Keratinocyte (primary cell): ENCODE data around the gene NCAPH2. TPM values are rescaled to one million over a fixed set of nuclear protein-coding genes. Genes with fewer than 3 reads are reported as not detected.

Experiments used
- DNase-seq: peaks from one replicate; pipeline ENCODE4 v3.0.0-alpha.2; 2011; ENCODE audit warnings: low read depth, missing footprints, low spot score
- FAIRE-seq: peaks from 2 replicates; lab custom pipeline; 2011; peaks lifted over from hg19 to GRCh38; lab: Jason Lieb, UNC
- H2AFZ ChIP-seq: 2 replicates; pipeline ENCODE4 v1.6.0; 2012; ENCODE audit warnings: low read length, control low read depth, inconsistent platforms; ENCODE audit not compliant: control insufficient read depth
- H3K27ac ChIP-seq: 2 replicates; pipeline ENCODE4 v1.5.1; 2011; ENCODE audit warnings: low read length; ENCODE audit not compliant: control insufficient read depth, insufficient read depth
- H3K27me3 ChIP-seq: 3 replicates; pipeline ENCODE4 v1.6.0; 2011; ENCODE audit warnings: low read length; ENCODE audit not compliant: control insufficient read depth, insufficient read depth; ENCODE audit errors: extremely low read depth
- H3K36me3 ChIP-seq, 2 experiments: 2 replicates in 1 of 2; 3 replicates in 1 of 2; pipeline ENCODE4 v1.5.1; 2011; ENCODE audit warnings: low read length in 2 of 2, mild to moderate bottlenecking in 1 of 2; ENCODE audit not compliant: control insufficient read depth in 2 of 2, insufficient read depth in 2 of 2; ENCODE audit errors: extremely low read depth in 1 of 2
- H3K4me1 ChIP-seq: 3 replicates; pipeline ENCODE4 v1.5.1; 2011; ENCODE audit warnings: low read length; ENCODE audit not compliant: control insufficient read depth, insufficient read depth; ENCODE audit errors: extremely low read depth
- H3K4me2 ChIP-seq: 3 replicates; pipeline ENCODE4 v1.6.0; 2011; ENCODE audit warnings: low read depth, low read length; ENCODE audit not compliant: control insufficient read depth, insufficient read depth; ENCODE audit errors: extremely low read depth
- H3K4me3 ChIP-seq, 3 experiments: fragments of 200-600 bp in 1 of 3; sonication (generic) in 1 of 3; 2 replicates in 2 of 3; 3 replicates in 1 of 3; pipeline ENCODE4 v1.5.1; 2011 to 2016; ENCODE audit warnings: low read length in 3 of 3, mild to moderate bottlenecking in 3 of 3, control low read depth in 2 of 3, inconsistent platforms in 1 of 3, low read depth in 1 of 3, mixed read lengths in 1 of 3, mixed run types in 1 of 3, moderate library complexity in 1 of 3; ENCODE audit not compliant: control insufficient read depth in 2 of 3, insufficient read depth in 2 of 3; ENCODE audit errors: extremely low read depth in 1 of 3
- H3K79me2 ChIP-seq: 2 replicates; pipeline ENCODE4 v1.6.0; 2012; ENCODE audit warnings: low read length; ENCODE audit not compliant: control insufficient read depth, insufficient read depth
- H3K9ac ChIP-seq: 3 replicates; pipeline ENCODE4 v1.6.0; 2011; ENCODE audit warnings: low read length; ENCODE audit not compliant: control insufficient read depth, insufficient read depth; ENCODE audit errors: extremely low read depth
- H3K9me1 ChIP-seq: 3 replicates; pipeline ENCODE4 v1.6.0; 2011; ENCODE audit warnings: low read length; ENCODE audit not compliant: control insufficient read depth, insufficient read depth; ENCODE audit errors: extremely low read depth
- H3K9me3 ChIP-seq: 2 replicates; pipeline ENCODE4 v1.5.1; 2012; ENCODE audit warnings: low read depth, low read length; ENCODE audit not compliant: control insufficient read depth
- H4K20me1 ChIP-seq: 3 replicates; pipeline ENCODE4 v1.6.0; 2011; ENCODE audit warnings: low read length; ENCODE audit not compliant: control insufficient read depth, insufficient read depth; ENCODE audit errors: extremely low read depth
- EZH2 ChIP-seq: IDR thresholded peaks from one replicate; pipeline ENCODE4 v1.6.1; 2012; ENCODE audit warnings: inconsistent platforms, mild to moderate bottlenecking, low read length, moderate library complexity
- dilution Hi-C: fragments of 300-500 bp; cut with MboI; formaldehyde crosslinking; loops from one replicate; pipeline ENCODE4 v1.7.0; 2020; ENCODE audit warnings: low sequenced_read_pairs; ENCODE audit not compliant: extremely low pct_ligation_motif_present
- polyA plus RNA-seq, 5 experiments: library from polyadenylated mRNA; depleted of rRNA in 3 of 5; stranded (reverse) in 3 of 5; stranded (forward) in 1 of 5; unstranded in 1 of 5; fragments of >200 nt; gene quantifications; 1 replicate in 1 of 5; 2 replicates in 3 of 5; 3 replicates in 1 of 5; pipeline versions ENCODE4 v1.2.1 to v1.2.3, GENCODE V29; 2011 to 2012; ENCODE audit warnings: missing spikeins in 2 of 5, low read depth in 1 of 5, low replicate concordance in 1 of 5
- TF ChIP-seq, protein P1 (sequence below), 3 experiments: IDR thresholded peaks in 1 of 3; conservative IDR thresholded peaks in 1 of 3; optimal IDR thresholded peaks in 1 of 3; 2 replicates in 2 of 3; 3 replicates in 1 of 3; pipeline versions ENCODE3 to v1.5.1; 2011; ENCODE audit warnings: low read length in 3 of 3, mild to moderate bottlenecking in 3 of 3, moderate library complexity in 2 of 3, control low read depth in 1 of 3, inconsistent platforms in 1 of 3; ENCODE audit not compliant: insufficient read depth in 2 of 3; ENCODE audit errors: extremely low read depth in 1 of 3

The NCAPH2 gene
- polyA plus RNA-seq, 1 donor (not counting 4 experiments of a cell fraction or from before 2014, with no cell fraction given) = 11.4 TPM

DNA sequence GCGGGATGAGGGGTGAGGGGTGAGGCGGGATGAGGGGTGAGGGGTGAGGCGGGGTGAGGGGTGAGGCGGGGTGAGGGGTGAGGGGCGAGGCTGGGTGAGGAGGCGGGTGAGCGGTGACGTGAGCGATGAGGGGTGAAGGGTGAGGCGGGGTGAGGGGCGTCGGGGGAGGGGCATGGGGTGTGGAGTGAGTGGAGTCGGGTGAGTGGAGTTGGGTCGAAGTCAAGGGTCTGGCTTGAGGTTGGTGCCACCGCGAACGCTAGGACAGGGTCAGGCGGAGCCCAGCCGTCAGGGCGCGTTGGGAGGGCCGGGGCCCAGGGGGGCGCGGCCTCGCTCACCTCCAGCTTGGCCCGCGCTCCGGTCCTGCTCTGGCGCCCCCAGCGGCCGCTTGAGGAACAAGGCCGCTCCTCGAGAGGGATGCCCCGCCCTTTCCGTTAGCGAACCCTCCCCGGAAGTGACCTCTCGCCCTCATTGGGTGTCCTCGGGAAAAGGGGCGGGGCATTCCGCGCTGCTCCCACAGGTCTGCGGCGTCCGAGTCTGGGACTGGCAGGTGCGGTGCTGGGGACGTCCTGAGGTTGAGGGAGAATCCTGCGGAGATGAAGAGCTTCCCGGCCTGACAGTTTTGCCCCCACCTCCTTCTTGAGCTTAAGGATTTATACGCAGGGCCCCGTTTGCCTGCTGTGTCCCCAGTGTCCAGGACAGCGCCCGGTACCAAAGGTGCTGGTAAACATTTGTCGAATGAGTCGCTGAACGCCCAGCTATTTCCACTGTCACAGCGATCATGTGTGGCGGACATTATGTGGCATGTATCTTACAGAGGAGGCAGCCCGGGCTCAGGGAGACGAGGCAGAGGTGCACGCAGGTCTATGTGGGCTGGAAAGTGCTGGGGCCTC is 54.7 kb downstream of the NCAPH2 start, which contains the start of gene SYCE3:
SYCE3 (minus strand) TSS at position 397 of the 890 bp plus-strand sequence. CDS start 6,514 bp downstream, outside the sequence.
- H3K9me1 ChIP-seq = no peaks in the 10 kb centered on the region
- peak within 1 kb of the TSS; percentile 76 for H3K9ac ChIP-seq
- peak within 1 kb of the TSS; percentile 90 for H2AFZ ChIP-seq
- dilution Hi-C loops = no loop called here
- TF ChIP-seq, protein P1, sequence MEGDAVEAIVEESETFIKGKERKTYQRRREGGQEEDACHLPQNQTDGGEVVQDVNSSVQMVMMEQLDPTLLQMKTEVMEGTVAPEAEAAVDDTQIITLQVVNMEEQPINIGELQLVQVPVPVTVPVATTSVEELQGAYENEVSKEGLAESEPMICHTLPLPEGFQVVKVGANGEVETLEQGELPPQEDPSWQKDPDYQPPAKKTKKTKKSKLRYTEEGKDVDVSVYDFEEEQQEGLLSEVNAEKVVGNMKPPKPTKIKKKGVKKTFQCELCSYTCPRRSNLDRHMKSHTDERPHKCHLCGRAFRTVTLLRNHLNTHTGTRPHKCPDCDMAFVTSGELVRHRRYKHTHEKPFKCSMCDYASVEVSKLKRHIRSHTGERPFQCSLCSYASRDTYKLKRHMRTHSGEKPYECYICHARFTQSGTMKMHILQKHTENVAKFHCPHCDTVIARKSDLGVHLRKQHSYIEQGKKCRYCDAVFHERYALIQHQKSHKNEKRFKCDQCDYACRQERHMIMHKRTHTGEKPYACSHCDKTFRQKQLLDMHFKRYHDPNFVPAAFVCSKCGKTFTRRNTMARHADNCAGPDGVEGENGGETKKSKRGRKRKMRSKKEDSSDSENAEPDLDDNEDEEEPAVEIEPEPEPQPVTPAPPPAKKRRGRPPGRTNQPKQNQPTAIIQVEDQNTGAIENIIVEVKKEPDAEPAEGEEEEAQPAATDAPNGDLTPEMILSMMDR (optimal IDR thresholded peaks at IDR 0.05 in 1 of 3, IDR thresholded peaks at IDR 0.05 in 1 of 3, conservative IDR thresholded peaks at IDR 0.05 in 1 of 3; ENCODE audit: extremely low read depth in 1 of 3, insufficient read depth in 2 of 3, low read length in 3 of 3) = peak; percentile 72 to 95 (median 85)
- no peak for TF ChIP-seq EZH2
- peak within 1 kb of the TSS; percentile 94 for H3K4me2 ChIP-seq
- no peaks in the 10 kb centered on the region for H4K20me1 ChIP-seq
- H3K4me1 ChIP-seq = peaks cover 16% of the 10 kb centered on the region
- H3K36me3 ChIP-seq = no peaks in the 10 kb centered on the region
- H3K4me3 ChIP-seq = peak within 1 kb of the TSS; percentile 61 to 87 (median 85)
- H3K27ac ChIP-seq = no peak within 1 kb of the TSS
- FAIRE-seq (peak; percentile 69), DNase-seq (peak; percentile 77)
- no peaks in the 10 kb centered on the region for H3K9me3 ChIP-seq
- no peaks in the 10 kb centered on the region for H3K27me3 ChIP-seq
- no peaks in the 10 kb centered on the region for H3K79me2 ChIP-seq

DNA sequence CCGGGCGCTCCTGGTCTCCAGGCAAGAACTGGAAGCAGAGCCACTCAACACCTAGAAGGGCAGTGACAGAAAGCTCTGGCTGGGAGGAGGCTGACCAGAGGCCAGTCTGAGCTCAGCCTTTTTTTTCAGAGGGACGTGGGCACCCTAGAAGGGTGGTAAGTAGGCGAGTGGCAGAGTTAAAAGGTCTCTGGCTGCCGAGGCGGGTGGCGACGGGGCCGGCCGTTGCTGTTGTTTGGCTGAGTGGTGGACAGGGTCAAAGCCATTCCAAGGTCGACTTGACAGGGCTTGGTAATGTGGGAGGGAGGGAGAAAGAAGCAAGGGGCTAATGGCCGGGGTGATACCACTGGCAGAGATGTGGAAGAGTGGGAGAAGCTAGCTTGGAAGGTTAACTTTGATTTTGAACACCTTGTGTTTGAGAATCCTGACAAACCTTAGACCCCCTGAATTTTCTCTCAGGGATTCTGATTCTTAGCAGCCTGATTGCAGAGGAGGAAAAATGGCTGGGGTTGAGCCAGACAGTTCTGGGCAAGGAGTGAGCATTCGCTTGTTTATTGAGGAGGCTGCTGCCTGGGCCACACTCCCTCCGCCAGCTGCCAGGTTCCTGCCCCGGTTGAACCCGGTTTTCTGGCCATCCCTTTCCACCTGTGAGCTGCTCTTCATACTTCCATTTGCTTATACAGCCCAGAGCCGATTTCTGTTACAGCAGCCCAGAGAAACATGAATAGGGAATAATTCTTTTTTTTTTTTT is 55.6 kb downstream of the NCAPH2 start:
- Histone ChIP-seq H3K27ac (no peak overlapping the region), H3K4me1 (peaks cover 16% of the 10 kb centered on the region), H3K4me3 (peak overlapping the region; percentile 61 to 87 (median 85)), H3K9me1 (no peaks in the 10 kb centered on the region), H2AFZ (peak overlapping the region; percentile 90), H4K20me1 (no peaks in the 10 kb centered on the region), H3K36me3 (peaks cover 0 to under 1% of the 10 kb centered on the region in 2 experiments), H3K9me3 (no peaks in the 10 kb centered on the region), H3K79me2 (no peaks in the 10 kb centered on the region), H3K27me3 (no peaks in the 10 kb centered on the region), H3K4me2 (peak overlapping the region; percentile 94), H3K9ac (peak overlapping the region; percentile 76)
- dilution Hi-C loops = no loop called here
- DNase-seq (no peak), FAIRE-seq (no peak)
- no peak for TF ChIP-seq EZH2
- TF ChIP-seq, protein P1 (optimal IDR thresholded peaks at IDR 0.05 in 1 of 3, IDR thresholded peaks at IDR 0.05 in 1 of 3, conservative IDR thresholded peaks at IDR 0.05 in 1 of 3; ENCODE audit: extremely low read depth in 1 of 3, insufficient read depth in 2 of 3, low read length in 3 of 3) = no peak
